H1 (cell line): ENCODE results near the gene POU6F2. TPM values are rescaled to one million over a fixed set of nuclear protein-coding genes. Genes with fewer than 3 reads are reported as not detected.

ENCODE experiments used
- ATF2 ChIP-seq: IDR thresholded peaks from 2 replicates; pipeline ENCODE4 v1.6.1; 2012; ENCODE audit warnings: low read length, inconsistent platforms
- CEBPB ChIP-seq: IDR thresholded peaks from 2 replicates; pipeline ENCODE4 v1.6.1; 2012; ENCODE audit warnings: low read depth, low read length
- MAX ChIP-seq: IDR thresholded peaks from 2 replicates; pipeline ENCODE4 v1.6.1; 2012; ENCODE audit warnings: inconsistent platforms
- RXRA ChIP-seq: IDR thresholded peaks from 2 replicates; pipeline ENCODE4 v1.6.1; 2011; ENCODE audit warnings: low read depth, mild to moderate bottlenecking, low read length, moderate library complexity; ENCODE audit not compliant: insufficient read depth
- SIRT6 ChIP-seq: IDR thresholded peaks from one replicate; pipeline ENCODE4 v1.7.1; 2012; ENCODE audit warnings: low read length, inconsistent platforms
- polyA plus RNA-seq, 7 experiments: library from polyadenylated mRNA; depleted of rRNA in 3 of 7; stranded (reverse) in 5 of 7; unstranded in 2 of 7; fragments of >200 nt in 5 of 7; fragments of 200-250 nt in 2 of 7; gene quantifications; 1 replicate in 5 of 7; 2 replicates in 1 of 7; 4 replicates in 1 of 7; pipeline versions ENCODE4 v1.2.1 to v1.2.3, GENCODE V29; 2011 to 2013; ENCODE audit warnings: missing spikeins in 2 of 7, mixed read lengths in 2 of 7
- total RNA-seq: library from RNA; stranded (reverse); fragmentation: NEBNext Ultra II Directional; extraction: Animal tissue kit (Norgen Biotek cat#: 25700); gene quantifications from 2 replicates; pipeline ENCODE4 v1.2.1, GENCODE V29; 2021

Gene POU6F2
- total and polyA plus RNA-seq, 2 of the 8 experiments (the other 6 are each of a cell fraction or from before 2014, with no cell fraction given): 1.1 to 2.0 TPM

GRCh38 chr7:39341083-39341482 lies 363.4 kb downstream of the POU6F2 start (continued):
- TF ChIP-seq ATF2: no peak
- no peak for TF ChIP-seq CEBPB
- no peak for TF ChIP-seq SIRT6
- TF ChIP-seq MAX: no peak
- no peak for TF ChIP-seq RXRA
